Effector memory CD8-positive, alpha-beta T cell (primary cell): ENCODE measurements around the gene SLC46A3.
"Not testable (repeated sequence)": the region's sequence is repeated elsewhere in the genome, so short reads cannot be mapped to it uniquely, and the experiment has no call there.

Source experiments
- ATAC-seq: fragments of 150-1000 bp; cut with Tn5 transposase; replicated peaks from 2 replicates; pipeline ENCODE4 v1.10.0; 2021; ENCODE audit warnings: mild to moderate bottlenecking, moderate library complexity
- DNase-seq, 3 experiments: peaks; one replicate each; pipeline ENCODE4 v3.0.0; 2021
- H3K27ac Mint-ChIP-seq, 2 donors: one replicate each; pipeline ENCODE4 v1.8.0; 2022; ENCODE audit warnings: mild to moderate bottlenecking in 2 of 2, mixed read lengths in 2 of 2, moderate library complexity in 2 of 2
- H3K27me3 Mint-ChIP-seq, 2 donors: one replicate each; pipeline ENCODE4 v1.8.0; 2022; ENCODE audit warnings: mixed read lengths in 2 of 2
- H3K36me3 Mint-ChIP-seq: one replicate; pipeline ENCODE4 v1.8.0; 2022; ENCODE audit warnings: mild to moderate bottlenecking, moderate library complexity, mixed read lengths; ENCODE audit not compliant: insufficient read depth
- H3K4me1 Mint-ChIP-seq, 2 donors: one replicate each; pipeline ENCODE4 v1.8.0; 2022; ENCODE audit warnings: low read depth in 2 of 2, mixed read lengths in 2 of 2
- H3K4me3 Mint-ChIP-seq, 2 donors: one replicate each; pipeline ENCODE4 v1.8.0; 2022; ENCODE audit warnings: mild to moderate bottlenecking in 2 of 2, mixed read lengths in 2 of 2, moderate library complexity in 2 of 2
- H3K9me3 Mint-ChIP-seq, 2 donors: one replicate each; pipeline ENCODE4 v1.8.0; 2022; ENCODE audit warnings: mixed read lengths in 2 of 2

The SLC46A3 gene

GRCh38 chr13:28744091-28744536 is 25.3 kb upstream of the SLC46A3 start:
- H3K9me3 Mint-ChIP-seq: no peaks in the 10 kb centered on the region
- H3K27ac Mint-ChIP-seq: no peak overlapping the region
- H3K36me3 Mint-ChIP-seq: no peaks in the 10 kb centered on the region
- H3K27me3 Mint-ChIP-seq: peaks cover 28 to 34% of the 10 kb centered on the region in 2 donors
- no peaks in the 10 kb centered on the region for H3K4me1 Mint-ChIP-seq
- DNase-seq (no peak), ATAC-seq (no peak)
- no peak overlapping the region for H3K4me3 Mint-ChIP-seq

GRCh38 chr13:28743499-28744083 is 24.8 kb upstream of the SLC46A3 start:
- H3K4me3 Mint-ChIP-seq: no peak overlapping the region
- ATAC-seq: no peak
- no peak overlapping the region for H3K27ac Mint-ChIP-seq
- H3K4me1 Mint-ChIP-seq: no peaks in the 10 kb centered on the region
- H3K9me3 Mint-ChIP-seq: no peaks in the 10 kb centered on the region
- peaks cover 24 to 33% of the 10 kb centered on the region in 2 donors for H3K27me3 Mint-ChIP-seq
- no peak for DNase-seq
- H3K36me3 Mint-ChIP-seq: no peaks in the 10 kb centered on the region

- Mint-ChIP-seq H3K9me3 (no peaks in the 10 kb centered on the region), H3K4me1 (no peaks in the 10 kb centered on the region), H3K36me3 (no peaks in the 10 kb centered on the region)
Observed at GRCh38 chr13:28743020-28743419, 24.2 kb upstream of the SLC46A3 start.

GRCh38 chr13:28742445-28742844 is 23.7 kb upstream of the SLC46A3 start:
- H3K27ac Mint-ChIP-seq, H3K4me1 Mint-ChIP-seq, H3K36me3 Mint-ChIP-seq, ATAC-seq, H3K4me3 Mint-ChIP-seq, DNase-seq, H3K9me3 Mint-ChIP-seq: not testable (repeated sequence)
- H3K27me3 Mint-ChIP-seq: peaks cover 24 to 33% of the 10 kb centered on the region in 2 donors

More at GRCh38 chr13:28743020-28743419, 24.2 kb upstream of the SLC46A3 start:
- DNase-seq (no peak), ATAC-seq (no peak)
- H3K27ac Mint-ChIP-seq: no peak overlapping the region
- no peak overlapping the region for H3K4me3 Mint-ChIP-seq
- peaks cover 24 to 33% of the 10 kb centered on the region in 2 donors for H3K27me3 Mint-ChIP-seq

GRCh38 chr13:28741084-28741491 is 22.3 kb upstream of the SLC46A3 start:
- no peaks in the 10 kb centered on the region for H3K9me3 Mint-ChIP-seq
- peaks cover 20 to 30% of the 10 kb centered on the region in 2 donors for H3K27me3 Mint-ChIP-seq
- H3K36me3 Mint-ChIP-seq: no peaks in the 10 kb centered on the region
- H3K27ac Mint-ChIP-seq: peak overlapping the region in 1 of 2 donors; percentile 1
- DNase-seq: no peak
- H3K4me3 Mint-ChIP-seq: no peak overlapping the region
- ATAC-seq: no peak
- H3K4me1 Mint-ChIP-seq: no peaks in the 10 kb centered on the region

GRCh38 chr13:28739376-28739775 is 20.6 kb upstream of the SLC46A3 start:
- Mint-ChIP-seq H3K27ac (no peak overlapping the region), H3K4me1 (no peaks in the 10 kb centered on the region), H3K27me3 (peaks cover 7 to 13% of the 10 kb centered on the region in 2 donors), H3K9me3 (no peaks in the 10 kb centered on the region), H3K36me3 (no peaks in the 10 kb centered on the region), H3K4me3 (no peak overlapping the region)
- no peak for DNase-seq
- ATAC-seq: no peak

GRCh38 chr13:28735481-28736029 is 16.8 kb upstream of the SLC46A3 start:
- no peaks in the 10 kb centered on the region for H3K36me3 Mint-ChIP-seq
- ATAC-seq: no peak
- no peak overlapping the region for H3K27ac Mint-ChIP-seq
- no peaks in the 10 kb centered on the region for H3K9me3 Mint-ChIP-seq
- peaks cover 11 to 19% of the 10 kb centered on the region in 2 donors for H3K27me3 Mint-ChIP-seq
- DNase-seq: no peak
- no peak overlapping the region for H3K4me3 Mint-ChIP-seq
- H3K4me1 Mint-ChIP-seq: no peaks in the 10 kb centered on the region

GRCh38 chr13:28734906-28735305 is 16.1 kb upstream of the SLC46A3 start:
- Mint-ChIP-seq H3K9me3 (no peaks in the 10 kb centered on the region), H3K36me3 (no peaks in the 10 kb centered on the region), H3K27ac (no peak overlapping the region), H3K4me1 (no peaks in the 10 kb centered on the region), H3K4me3 (no peak overlapping the region), H3K27me3 (peaks cover 14 to 24% of the 10 kb centered on the region in 2 donors)
- ATAC-seq (no peak), DNase-seq (no peak)

- ATAC-seq (no peak), DNase-seq (no peak)
- peaks cover 28 to 48% of the 10 kb centered on the region in 2 donors for H3K27me3 Mint-ChIP-seq
- no peaks in the 10 kb centered on the region for H3K36me3 Mint-ChIP-seq
- no peaks in the 10 kb centered on the region for H3K4me1 Mint-ChIP-seq
- H3K9me3 Mint-ChIP-seq: no peaks in the 10 kb centered on the region
- H3K4me3 Mint-ChIP-seq: no peak overlapping the region
- no peak overlapping the region for H3K27ac Mint-ChIP-seq
Observed at GRCh38 chr13:28730762-28731161, 12.0 kb upstream of the SLC46A3 start.

GRCh38 chr13:28729541-28729940 is 10.8 kb upstream of the SLC46A3 start:
- Mint-ChIP-seq H3K9me3 (no peaks in the 10 kb centered on the region), H3K4me1 (no peaks in the 10 kb centered on the region), H3K4me3 (no peak overlapping the region), H3K27ac (no peak overlapping the region), H3K36me3 (no peaks in the 10 kb centered on the region), H3K27me3 (peaks cover 31 to 54% of the 10 kb centered on the region in 2 donors)
- ATAC-seq: no peak
- no peak for DNase-seq

GRCh38 chr13:28728642-28729041 is 9.9 kb upstream of the SLC46A3 start:
- H3K27me3 Mint-ChIP-seq: peaks cover 31 to 62% of the 10 kb centered on the region in 2 donors
- ATAC-seq (no peak), DNase-seq (no peak)
- H3K36me3 Mint-ChIP-seq: no peaks in the 10 kb centered on the region
- no peaks in the 10 kb centered on the region for H3K4me1 Mint-ChIP-seq
- no peak overlapping the region for H3K4me3 Mint-ChIP-seq
- no peak overlapping the region for H3K27ac Mint-ChIP-seq
- H3K9me3 Mint-ChIP-seq: no peaks in the 10 kb centered on the region

GRCh38 chr13:28725046-28725610 is 6.4 kb upstream of the SLC46A3 start:
- no peaks in the 10 kb centered on the region for H3K9me3 Mint-ChIP-seq
- H3K27me3 Mint-ChIP-seq: peaks cover 17 to 39% of the 10 kb centered on the region in 2 donors
- DNase-seq (no peak), ATAC-seq (no peak)
- H3K4me1 Mint-ChIP-seq: no peaks in the 10 kb centered on the region
- no peak overlapping the region for H3K27ac Mint-ChIP-seq
- H3K4me3 Mint-ChIP-seq: no peak overlapping the region
- peaks cover 4% of the 10 kb centered on the region for H3K36me3 Mint-ChIP-seq

- no peak for DNase-seq
- H3K9me3 Mint-ChIP-seq: no peaks in the 10 kb centered on the region
- no peak overlapping the region for H3K27ac Mint-ChIP-seq
- peaks cover 9% of the 10 kb centered on the region for H3K36me3 Mint-ChIP-seq
- H3K27me3 Mint-ChIP-seq: peaks cover 17 to 30% of the 10 kb centered on the region in 2 donors
- H3K4me3 Mint-ChIP-seq: no peak overlapping the region
- ATAC-seq: no peak
- H3K4me1 Mint-ChIP-seq: peaks cover 7 to 8% of the 10 kb centered on the region in 2 donors
Observed at GRCh38 chr13:28723806-28724205, 5.0 kb upstream of the SLC46A3 start.
